HEK293 (cell line): ENCODE measurements around the gene KLK4.

Experiments used
- CTCF ChIA-PET: fragments of 350-600 bp; formaldehyde crosslinking; extraction: SDS; loops from one replicate; lab custom pipeline; 2021; ENCODE audit warnings: antibody characterized with exemption; lab: Yijun Ruan, JAX
- POLR2A ChIA-PET: fragments of 300-600 bp; formaldehyde crosslinking; extraction: SDS; loops from one replicate; lab custom pipeline; 2020; ENCODE audit warnings: antibody characterized with exemption, inconsistent platforms; lab: Yijun Ruan, JAX
- H3K27ac ChIP-seq: fragments of 200-500 bp; sonication (Bioruptor generic); 2 replicates; pipeline ENCODE4 v1.5.1; 2014; ENCODE audit warnings: low read depth, low read length, control low read depth, inconsistent platforms; ENCODE audit errors: extremely low read depth
- H3K36me3 ChIP-seq, 2 experiments: fragments of 200-500 bp in 1 of 2; sonication (Bioruptor generic) in 1 of 2; 1 replicate in 1 of 2; 2 replicates in 1 of 2; pipeline ENCODE4 v1.5.1; 2014 to 2017; ENCODE audit warnings: inconsistent platforms in 2 of 2, low read length in 2 of 2; ENCODE audit not compliant: control insufficient read depth in 2 of 2, insufficient read depth in 1 of 2
- H3K4me1 ChIP-seq: fragments of 200-500 bp; sonication (Bioruptor generic); 2 replicates; pipeline ENCODE4 v1.5.1; 2014; ENCODE audit warnings: mild to moderate bottlenecking, low read length, inconsistent platforms; ENCODE audit not compliant: control insufficient read depth, insufficient read depth
- H3K4me3 ChIP-seq: 2 replicates; pipeline ENCODE4 v1.5.1; 2011; ENCODE audit warnings: low read depth, mild to moderate bottlenecking, control low read depth, low read length, moderate library complexity
- H3K9me3 ChIP-seq: fragments of 200-500 bp; sonication (Bioruptor generic); 2 replicates; pipeline ENCODE4 v1.5.1; 2014; ENCODE audit warnings: low read depth, low read length, inconsistent platforms; ENCODE audit not compliant: control insufficient read depth, insufficient read depth
- HOXD13 ChIP-seq: sonication (generic); formaldehyde crosslinking; IDR thresholded peaks from 2 replicates; pipeline ENCODE4 v1.8.0; 2022; ENCODE audit warnings: missing genetic modification reagents, borderline replicate concordance
- KLF10 ChIP-seq: fragments of 450-650 bp; IDR thresholded peaks from 2 replicates; pipeline ENCODE4 v1.5.1; 2018; ENCODE audit warnings: missing biosample characterization, mild to moderate bottlenecking, missing genetic modification characterization
- OVOL3 ChIP-seq: fragments of 450-650 bp; formaldehyde crosslinking; IDR thresholded peaks from 2 replicates; pipeline ENCODE4 v1.5.1; 2016; ENCODE audit warnings: missing biosample characterization, missing genetic modification characterization
- PRDM1 ChIP-seq: fragments of 450-650 bp; formaldehyde crosslinking; IDR thresholded peaks from 2 replicates; pipeline ENCODE4; 2016; ENCODE audit warnings: missing biosample characterization, missing genetic modification characterization
- ZBTB17 ChIP-seq: fragments of 450-650 bp; formaldehyde crosslinking; IDR thresholded peaks from 2 replicates; pipeline ENCODE4 v1.5.1; 2016; ENCODE audit warnings: missing biosample characterization, missing genetic modification characterization
- ZNF184 ChIP-seq: fragments of 450-650 bp; IDR thresholded peaks from 2 replicates; pipeline ENCODE4 v1.5.1; 2018; ENCODE audit warnings: missing biosample characterization, mild to moderate bottlenecking, missing genetic modification characterization
- ZNF211 ChIP-seq: fragments of 450-650 bp; formaldehyde crosslinking; IDR thresholded peaks from 2 replicates; pipeline ENCODE4 v1.5.1; 2016; ENCODE audit warnings: low read depth, missing biosample characterization, missing genetic modification characterization
- ZNF274 ChIP-seq, 2 experiments: fragments of 200-500 bp in 1 of 2; fragments of 450-650 bp in 1 of 2; sonication (Bioruptor generic) in 1 of 2; formaldehyde crosslinking in 1 of 2; IDR thresholded peaks; 2 replicates each; pipeline versions ENCODE4 v1.5.1 to v1.6.1; 2014 to 2016; ENCODE audit warnings: borderline replicate concordance in 1 of 2, inconsistent platforms in 1 of 2, low read length in 1 of 2, missing biosample characterization in 1 of 2, missing genetic modification characterization in 1 of 2
- ZNF366 ChIP-seq: fragments of 450-650 bp; formaldehyde crosslinking; conservative IDR thresholded peaks from 2 replicates; pipeline ENCODE4 v1.5.1; 2016; ENCODE audit warnings: missing biosample characterization, missing genetic modification characterization
- ZNF391 ChIP-seq: fragments of 450-650 bp; formaldehyde crosslinking; IDR thresholded peaks from 2 replicates; pipeline ENCODE4 v1.5.1; 2016; ENCODE audit warnings: low read depth, missing biosample characterization, missing genetic modification characterization, borderline replicate concordance
- ZNF394 ChIP-seq: fragments of 450-650 bp; formaldehyde crosslinking; IDR thresholded peaks from 2 replicates; pipeline ENCODE4 v1.5.1; 2016; ENCODE audit warnings: missing biosample characterization, missing genetic modification characterization, mild to moderate bottlenecking, moderate library complexity, borderline replicate concordance
- ZNF433 ChIP-seq: fragments of 450-650 bp; formaldehyde crosslinking; IDR thresholded peaks from 2 replicates; pipeline ENCODE4 v1.5.1; 2016; ENCODE audit warnings: missing biosample characterization, missing genetic modification characterization, low read depth
- ZNF510 ChIP-seq: fragments of 450-650 bp; formaldehyde crosslinking; IDR thresholded peaks from 2 replicates; pipeline ENCODE4 v1.5.1; 2018; ENCODE audit warnings: mild to moderate bottlenecking, missing genetic modification characterization, missing biosample characterization; ENCODE audit not compliant: insufficient replicate concordance
- ZNF521 ChIP-seq: fragments of 450-650 bp; formaldehyde crosslinking; IDR thresholded peaks from 2 replicates; pipeline ENCODE4 v1.5.1; 2017; ENCODE audit warnings: missing biosample characterization, mild to moderate bottlenecking, missing genetic modification characterization
- ZNF561 ChIP-seq: fragments of 450-650 bp; IDR thresholded peaks from 2 replicates; pipeline ENCODE4 v1.5.1; 2018; ENCODE audit warnings: missing biosample characterization, missing genetic modification characterization, borderline replicate concordance
- ZNF585B ChIP-seq: fragments of 450-650 bp; formaldehyde crosslinking; IDR thresholded peaks from 2 replicates; pipeline ENCODE4 v1.5.1; 2016; ENCODE audit warnings: missing biosample characterization, missing genetic modification characterization
- ZXDB ChIP-seq: fragments of 450-650 bp; formaldehyde crosslinking; IDR thresholded peaks from 2 replicates; pipeline ENCODE4 v1.5.1; 2016; ENCODE audit warnings: missing biosample characterization, missing genetic modification characterization
- TF ChIP-seq, protein P1 (sequence below): fragments of 450-650 bp; formaldehyde crosslinking; IDR thresholded peaks from 2 replicates; pipeline ENCODE4 v1.5.1; 2017; ENCODE audit warnings: missing biosample characterization, missing genetic modification characterization
- TF ChIP-seq, protein P2 (sequence below): fragments of 450-650 bp; formaldehyde crosslinking; optimal IDR thresholded peaks from 2 replicates; pipeline ENCODE3; 2016; ENCODE audit warnings: missing biosample characterization, mild to moderate bottlenecking, missing genetic modification characterization
- TF ChIP-seq, protein P3 (sequence below): fragments of 450-650 bp; formaldehyde crosslinking; conservative IDR thresholded peaks from 2 replicates; pipeline ENCODE4 v1.5.1; 2016; ENCODE audit warnings: low read depth, missing biosample characterization, missing genetic modification characterization

Gene KLK4

DNA sequence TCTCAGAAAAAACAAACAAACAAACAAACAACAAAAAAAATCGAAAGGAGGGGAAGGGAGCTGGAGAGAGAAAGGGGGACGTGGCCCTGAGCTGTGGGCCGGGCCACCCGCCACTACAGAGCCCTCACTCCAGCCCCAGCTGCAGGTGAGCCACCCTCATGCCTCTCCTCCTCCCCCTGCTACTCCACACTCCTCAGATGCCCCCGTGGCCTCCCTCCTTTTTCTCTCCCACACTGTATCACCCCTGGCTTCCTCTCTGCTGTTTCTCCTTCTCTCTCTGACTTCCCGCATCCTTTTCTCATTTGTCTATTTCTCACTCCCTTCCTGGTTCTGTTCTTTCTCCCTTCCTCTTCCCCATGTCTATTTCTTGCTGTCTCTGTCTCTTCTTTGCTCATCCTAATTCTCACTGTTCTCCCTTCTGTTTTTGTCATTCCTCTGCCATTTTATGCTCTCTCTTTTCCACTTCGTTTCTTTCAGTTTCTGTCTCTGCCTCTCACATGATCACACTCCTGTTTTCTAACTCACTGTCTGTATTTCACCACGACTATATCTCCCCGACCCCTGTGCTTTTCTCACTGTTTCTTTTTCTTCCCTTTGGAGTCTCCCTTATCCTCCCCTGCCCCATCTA lies 35.3 kb downstream of the KLK4 start:
- ChIA-PET POLR2A (no interaction called here), CTCF (interaction anchor here (0.9 kb wide), 1 partner anchor 29 kb away, joined by 5 read pairs; no protein-coding TSS in a partner anchor)
- no peaks in the 10 kb centered on the region for H3K36me3 ChIP-seq
- TF ChIP-seq ZBTB17 (tag by site-specific recombination), result no peak
- no peak for TF ChIP-seq ZNF274 (IDR thresholded peaks at IDR 0.05; ENCODE audit: low read length)
- no peak for TF ChIP-seq ZNF274 (tag by site-specific recombination; IDR thresholded peaks at IDR 0.05; ENCODE audit: borderline replicate concordance)
- TF ChIP-seq PRDM1, result 0 out of 2 replicates have a peak, but pooled peaks have one; percentile 41
- TF ChIP-seq ZNF366 (tag by site-specific recombination), result peak; percentile 51
- no peak for TF ChIP-seq ZNF510 (tag by site-specific recombination)
- no peak for TF ChIP-seq OVOL3 (tag by site-specific recombination)
- TF ChIP-seq, protein P1, sequence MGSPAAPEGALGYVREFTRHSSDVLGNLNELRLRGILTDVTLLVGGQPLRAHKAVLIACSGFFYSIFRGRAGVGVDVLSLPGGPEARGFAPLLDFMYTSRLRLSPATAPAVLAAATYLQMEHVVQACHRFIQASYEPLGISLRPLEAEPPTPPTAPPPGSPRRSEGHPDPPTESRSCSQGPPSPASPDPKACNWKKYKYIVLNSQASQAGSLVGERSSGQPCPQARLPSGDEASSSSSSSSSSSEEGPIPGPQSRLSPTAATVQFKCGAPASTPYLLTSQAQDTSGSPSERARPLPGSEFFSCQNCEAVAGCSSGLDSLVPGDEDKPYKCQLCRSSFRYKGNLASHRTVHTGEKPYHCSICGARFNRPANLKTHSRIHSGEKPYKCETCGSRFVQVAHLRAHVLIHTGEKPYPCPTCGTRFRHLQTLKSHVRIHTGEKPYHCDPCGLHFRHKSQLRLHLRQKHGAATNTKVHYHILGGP (tag by site-specific recombination), result peak; percentile 21; the same call in 1 of the 2 replicates
- no peak for TF ChIP-seq ZNF211
- TF ChIP-seq, protein P2, sequence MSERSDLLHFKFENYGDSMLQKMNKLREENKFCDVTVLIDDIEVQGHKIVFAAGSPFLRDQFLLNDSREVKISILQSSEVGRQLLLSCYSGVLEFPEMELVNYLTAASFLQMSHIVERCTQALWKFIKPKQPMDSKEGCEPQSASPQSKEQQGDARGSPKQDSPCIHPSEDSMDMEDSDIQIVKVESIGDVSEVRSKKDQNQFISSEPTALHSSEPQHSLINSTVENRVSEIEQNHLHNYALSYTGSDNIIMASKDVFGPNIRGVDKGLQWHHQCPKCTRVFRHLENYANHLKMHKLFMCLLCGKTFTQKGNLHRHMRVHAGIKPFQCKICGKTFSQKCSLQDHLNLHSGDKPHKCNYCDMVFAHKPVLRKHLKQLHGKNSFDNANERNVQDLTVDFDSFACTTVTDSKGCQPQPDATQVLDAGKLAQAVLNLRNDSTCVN, result no peak
- no peak for TF ChIP-seq ZNF433 (tag by site-specific recombination)
- no peak for TF ChIP-seq ZNF585B (tag by site-specific recombination)
- no peak for TF ChIP-seq ZNF521 (tag by site-specific recombination)
- TF ChIP-seq ZNF391 (tag by site-specific recombination), result no peak
- no peak for TF ChIP-seq KLF10 (tag by site-specific recombination)
- no peak for TF ChIP-seq ZXDB (tag by site-specific recombination)
- peak; percentile 69; the same call in 1 of the 2 replicates for TF ChIP-seq ZNF394 (tag by site-specific recombination)
- TF ChIP-seq HOXD13 (CRISPR knock-in tag), result no peak
- TF ChIP-seq, protein P3, sequence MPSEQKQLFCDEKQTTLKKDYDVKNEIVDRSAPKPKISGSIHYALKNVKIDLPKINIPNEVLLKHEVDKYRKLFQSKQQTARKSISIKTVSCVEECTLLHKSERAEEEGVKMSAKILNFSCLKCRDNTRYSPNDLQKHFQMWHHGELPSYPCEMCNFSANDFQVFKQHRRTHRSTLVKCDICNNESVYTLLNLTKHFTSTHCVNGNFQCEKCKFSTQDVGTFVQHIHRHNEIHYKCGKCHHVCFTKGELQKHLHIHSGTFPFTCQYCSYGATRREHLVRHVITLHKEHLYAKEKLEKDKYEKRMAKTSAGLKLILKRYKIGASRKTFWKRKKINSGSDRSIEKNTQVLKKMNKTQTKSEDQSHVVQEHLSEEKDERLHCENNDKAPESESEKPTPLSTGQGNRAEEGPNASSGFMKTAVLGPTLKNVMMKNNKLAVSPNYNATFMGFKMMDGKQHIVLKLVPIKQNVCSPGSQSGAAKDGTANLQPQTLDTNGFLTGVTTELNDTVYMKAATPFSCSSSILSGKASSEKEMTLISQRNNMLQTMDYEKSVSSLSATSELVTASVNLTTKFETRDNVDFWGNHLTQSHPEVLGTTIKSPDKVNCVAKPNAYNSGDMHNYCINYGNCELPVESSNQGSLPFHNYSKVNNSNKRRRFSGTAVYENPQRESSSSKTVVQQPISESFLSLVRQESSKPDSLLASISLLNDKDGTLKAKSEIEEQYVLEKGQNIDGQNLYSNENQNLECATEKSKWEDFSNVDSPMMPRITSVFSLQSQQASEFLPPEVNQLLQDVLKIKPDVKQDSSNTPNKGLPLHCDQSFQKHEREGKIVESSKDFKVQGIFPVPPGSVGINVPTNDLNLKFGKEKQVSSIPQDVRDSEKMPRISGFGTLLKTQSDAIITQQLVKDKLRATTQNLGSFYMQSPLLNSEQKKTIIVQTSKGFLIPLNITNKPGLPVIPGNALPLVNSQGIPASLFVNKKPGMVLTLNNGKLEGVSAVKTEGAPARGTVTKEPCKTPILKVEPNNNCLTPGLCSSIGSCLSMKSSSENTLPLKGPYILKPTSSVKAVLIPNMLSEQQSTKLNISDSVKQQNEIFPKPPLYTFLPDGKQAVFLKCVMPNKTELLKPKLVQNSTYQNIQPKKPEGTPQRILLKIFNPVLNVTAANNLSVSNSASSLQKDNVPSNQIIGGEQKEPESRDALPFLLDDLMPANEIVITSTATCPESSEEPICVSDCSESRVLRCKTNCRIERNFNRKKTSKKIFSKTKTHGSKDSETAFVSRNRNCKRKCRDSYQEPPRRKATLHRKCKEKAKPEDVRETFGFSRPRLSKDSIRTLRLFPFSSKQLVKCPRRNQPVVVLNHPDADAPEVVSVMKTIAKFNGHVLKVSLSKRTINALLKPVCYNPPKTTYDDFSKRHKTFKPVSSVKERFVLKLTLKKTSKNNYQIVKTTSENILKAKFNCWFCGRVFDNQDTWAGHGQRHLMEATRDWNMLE, result no peak
- TF ChIP-seq ZNF561 (tag by site-specific recombination), result no peak
- TF ChIP-seq ZNF184 (tag by site-specific recombination), result no peak
- no peak overlapping the region for H3K4me3 ChIP-seq
- H3K4me1 ChIP-seq, result no peaks in the 10 kb centered on the region
- no peak overlapping the region for H3K27ac ChIP-seq
- H3K9me3 ChIP-seq, result no peaks in the 10 kb centered on the region
